Measurements from ENCODE around the gene PLA2G6. TPM values are rescaled to one million over a fixed set of nuclear protein-coding genes. Genes with fewer than 3 reads are reported as not detected.

PLA2G6 gene
- total and polyA plus RNA-seq, 8 donors, result 6.0 to 68.3 (median 25.8) TPM

DNA sequence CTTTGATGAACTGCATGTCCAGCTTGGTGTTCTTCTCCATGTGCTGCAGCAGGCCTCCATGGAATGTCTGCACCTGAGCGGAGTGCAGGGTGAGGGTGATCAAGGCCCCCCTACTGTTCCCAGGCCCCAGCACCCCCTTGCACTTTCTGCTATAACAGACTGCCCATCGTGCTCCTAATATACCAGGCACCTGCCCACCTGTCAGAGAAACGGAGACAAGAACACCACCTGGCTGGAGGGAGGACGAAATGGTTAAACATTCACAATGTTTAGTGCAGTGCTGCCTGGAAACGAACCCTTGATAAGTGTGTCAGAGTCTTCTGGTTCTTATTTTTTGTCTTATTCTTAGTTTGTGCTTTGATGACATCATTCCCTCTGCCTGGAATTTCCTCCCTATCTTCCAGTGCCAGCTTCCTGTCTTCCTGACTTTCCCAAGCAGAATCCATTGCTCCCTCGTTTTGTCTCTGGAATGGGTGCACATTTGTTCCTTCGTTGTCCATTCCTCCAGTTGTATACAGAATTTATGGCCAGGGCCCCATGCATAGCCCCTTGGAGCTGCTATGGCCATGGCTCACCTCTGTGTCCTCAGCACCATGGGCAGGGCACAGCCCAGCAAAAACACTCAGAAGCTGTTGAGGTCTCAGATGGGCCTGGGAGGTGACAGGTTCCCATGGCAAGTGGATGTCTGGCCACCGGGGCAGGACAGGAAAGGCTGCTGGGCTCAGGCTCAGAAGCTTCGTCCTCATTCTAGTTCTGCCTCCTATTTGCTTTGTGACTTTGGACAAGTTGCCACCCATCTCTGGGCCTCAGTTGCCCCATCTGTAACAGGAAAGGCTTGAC is 83.0 kb downstream of the PLA2G6 start:
- Histone ChIP-seq H3K27ac (no peak overlapping the region), H3K36me3 (peaks cover 0 to 10% (median 0%) of the 10 kb centered on the region in 4 donors), H3K27me3 (no peaks in the 10 kb centered on the region), H3K4me3 (no peak overlapping the region), H3K9me3 (no peaks in the 10 kb centered on the region), H3K4me1 (peaks cover 0 to 12% (median 6%) of the 10 kb centered on the region in 4 donors)
- DNase-seq, result peak in 1 of 2 donors; percentile 63
- TF ChIP-seq POLR2A (IDR thresholded peaks at IDR 0.05), result no peak
- no peak for TF ChIP-seq POLR2AphosphoS5 (IDR thresholded peaks at IDR 0.05)
- no peak for TF ChIP-seq EP300 (IDR thresholded peaks at IDR 0.05)
- no peak for TF ChIP-seq CTCF (IDR thresholded peaks at IDR 0.05)
- intact Hi-C loops (cut with DNase I; ENCODE audit: low total_unique reads), result no loop called here
- WGBS, 5 donors, result 63 to 73% (median 66%) methylated on average over 8 to 9 of the region's 9 CpGs

DNA sequence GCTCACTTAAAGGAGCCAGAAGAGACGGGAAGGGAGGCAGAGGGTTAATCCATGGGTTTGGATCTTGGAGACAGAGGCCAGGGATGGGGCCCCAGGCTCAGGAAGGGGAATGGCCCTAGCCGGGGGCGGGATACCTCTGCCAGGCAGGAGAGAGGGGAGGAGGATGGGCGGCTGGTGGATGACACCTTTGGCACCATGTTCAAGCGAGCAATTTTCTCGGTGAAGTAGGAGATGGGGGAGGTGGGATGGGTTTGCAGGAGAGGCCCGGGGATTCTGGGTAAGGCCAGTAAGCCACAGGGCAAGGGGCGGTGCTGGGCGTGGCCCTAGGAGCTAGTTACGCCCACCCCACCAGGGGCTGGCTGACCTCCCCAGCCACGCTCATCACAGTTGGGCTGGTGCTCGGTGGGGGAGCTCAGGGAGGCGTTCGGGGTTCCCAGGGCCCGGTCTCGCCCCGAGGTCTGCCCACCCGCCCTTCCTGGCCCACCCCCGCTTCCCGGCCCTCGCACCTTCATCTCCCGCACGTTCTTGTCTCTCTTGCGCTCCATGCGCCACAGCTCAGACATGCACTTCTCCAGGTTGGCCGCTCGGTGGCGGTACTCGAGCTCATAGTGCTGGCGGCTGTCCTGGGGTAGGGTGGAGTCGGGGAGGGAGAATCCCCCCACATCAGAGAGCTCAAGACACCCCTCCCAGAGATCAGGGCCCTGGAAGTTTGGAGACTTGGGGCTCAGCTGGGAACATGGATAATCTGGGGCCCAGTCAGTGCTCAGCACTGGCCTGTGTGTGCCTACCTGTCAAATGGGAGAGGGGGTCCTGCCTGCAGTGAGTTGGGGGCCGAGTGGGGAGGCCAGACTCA is 83.8 kb downstream of the PLA2G6 start:
- peaks cover 0 to 11% (median 0%) of the 10 kb centered on the region in 4 donors for H3K36me3 ChIP-seq
- no peaks in the 10 kb centered on the region for H3K27me3 ChIP-seq
- H3K27ac ChIP-seq, result no peak overlapping the region
- DNase-seq, result peak in 1 of 2 donors; percentile 68
- H3K4me1 ChIP-seq, result peaks cover 0 to 12% (median 6%) of the 10 kb centered on the region in 4 donors
- no peaks in the 10 kb centered on the region for H3K9me3 ChIP-seq
- intact Hi-C loops (cut with DNase I; ENCODE audit: low total_unique reads), result no loop called here
- TF ChIP-seq POLR2A (IDR thresholded peaks at IDR 0.05) (no peak), POLR2AphosphoS5 (IDR thresholded peaks at IDR 0.05) (no peak), CTCF (IDR thresholded peaks at IDR 0.05) (no peak), EP300 (IDR thresholded peaks at IDR 0.05) (no peak)
- WGBS, 5 donors, result 54 to 72% (median 59%) methylated on average over 22 to 30 of the region's 32 CpGs
- no peak overlapping the region for H3K4me3 ChIP-seq

DNA sequence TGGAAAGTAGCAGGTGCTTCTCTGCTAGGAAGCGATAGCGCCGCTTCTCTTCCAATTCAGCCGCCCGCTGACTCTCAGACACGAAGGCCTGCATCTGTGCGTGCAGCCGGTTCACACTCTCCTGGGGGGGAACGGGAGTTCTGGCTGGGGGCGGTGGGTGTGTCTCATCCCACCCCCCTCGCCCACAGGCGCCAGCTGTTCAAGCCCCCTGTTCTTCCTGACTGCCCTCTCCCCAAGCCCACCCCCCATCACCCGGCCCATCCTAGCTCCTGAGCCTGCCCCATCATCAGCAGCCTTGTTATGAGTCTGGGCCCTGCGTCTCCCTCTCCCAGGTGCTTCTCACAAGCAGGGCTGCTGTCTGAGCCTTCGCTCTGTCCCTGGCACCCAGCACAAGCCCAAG is 84.6 kb downstream of the PLA2G6 start:
- no peak for DNase-seq
- Histone ChIP-seq H3K27ac (no peak overlapping the region), H3K36me3 (peaks cover 0 to 13% (median 0%) of the 10 kb centered on the region in 4 donors), H3K27me3 (no peaks in the 10 kb centered on the region), H3K4me1 (peaks cover 0 to 12% (median 6%) of the 10 kb centered on the region in 4 donors), H3K9me3 (no peaks in the 10 kb centered on the region), H3K4me3 (no peak overlapping the region)
- no peak for TF ChIP-seq POLR2A (IDR thresholded peaks at IDR 0.05)
- no peak for TF ChIP-seq EP300 (IDR thresholded peaks at IDR 0.05)
- TF ChIP-seq POLR2AphosphoS5 (IDR thresholded peaks at IDR 0.05), result no peak
- TF ChIP-seq CTCF (IDR thresholded peaks at IDR 0.05), result no peak
- 85 to 96% (median 90%) methylated on average over 10 to 15 of the region's 15 CpGs for WGBS, 5 donors
- intact Hi-C loops (cut with DNase I; ENCODE audit: low total_unique reads), result no loop called here

- intact Hi-C loops (cut with DNase I; ENCODE audit: low total_unique reads), result no loop called here
- Histone ChIP-seq H3K9me3 (no peaks in the 10 kb centered on the region), H3K4me3 (peak overlapping the region in 3 of 4 donors; percentile 20 to 30 (median 29)), H3K36me3 (peaks cover 0 to 34% (median 10%) of the 10 kb centered on the region in 4 donors), H3K27me3 (peaks cover 0 to 33% (median 12%) of the 10 kb centered on the region in 3 donors), H3K27ac (no peak overlapping the region), H3K4me1 (peaks cover 5 to 14% (median 10%) of the 10 kb centered on the region in 4 donors)
- 39 to 75% (median 63%) methylated on average over 8 to 34 of the region's 34 CpGs for WGBS, 5 donors
- TF ChIP-seq CTCF (IDR thresholded peaks at IDR 0.05), result no peak
- TF ChIP-seq POLR2A (IDR thresholded peaks at IDR 0.05), result no peak
- DNase-seq, result no peak
Measured at GRCh38 chr22:38089474-38089851, 92.2 kb downstream of the PLA2G6 start.

Data from stomach (tissue), 9 donors.